HG03025 (cell line): ENCODE measurements around the gene CALML3.

ENCODE experiments used
- ATAC-seq: cut with Tn5 transposase; IDR thresholded peaks from one replicate; pipeline ENCODE4 v1.9.1; 2021; ENCODE audit warnings: mild to moderate bottlenecking, moderate library complexity; ENCODE audit not compliant: unreplicated experiment, low FRiP score

The CALML3 gene

GRCh38 chr10:5537684-5538083 is 12.9 kb downstream of the CALML3 start:
- ATAC-seq, result no peak

GRCh38 chr10:5538446-5538845 is 13.7 kb downstream of the CALML3 start:
- no peak for ATAC-seq

DNA sequence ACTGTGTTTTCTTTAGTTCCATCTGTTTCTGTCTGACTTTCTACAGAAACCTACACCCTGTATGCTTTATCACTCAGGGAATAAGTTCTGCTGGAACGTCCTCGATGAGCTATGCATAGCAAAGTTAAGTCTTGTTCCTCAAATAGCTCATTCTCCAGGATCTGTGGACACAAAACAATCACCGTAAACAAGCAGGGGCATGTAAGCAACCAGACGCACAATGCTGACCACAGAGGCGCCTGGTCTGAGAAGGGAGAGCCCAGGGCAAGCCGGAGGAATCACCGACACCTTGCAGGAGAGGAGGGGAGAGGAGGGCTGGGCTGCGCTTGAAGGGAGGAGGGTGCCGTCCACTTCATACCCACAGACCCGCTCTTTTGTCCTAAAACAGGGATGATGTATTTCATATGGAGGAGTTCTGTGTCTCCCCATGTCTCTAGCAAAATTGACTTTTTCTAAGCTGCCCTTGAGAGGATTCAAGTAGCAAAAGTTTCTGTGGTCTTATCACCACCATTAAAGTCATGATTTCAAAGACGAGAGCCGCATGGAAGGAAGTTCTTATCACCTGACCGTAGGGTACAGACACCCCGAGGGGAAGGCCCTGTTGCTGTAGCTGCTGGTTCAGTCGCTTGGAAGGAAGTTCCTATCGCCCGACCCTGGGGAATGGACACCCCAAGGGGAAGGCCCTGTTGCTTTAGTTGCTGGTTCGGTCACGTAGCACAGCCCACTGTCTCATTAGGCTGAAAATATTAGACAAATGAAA is 14.3 kb downstream of the CALML3 start:
- ATAC-seq, result no peak

DNA sequence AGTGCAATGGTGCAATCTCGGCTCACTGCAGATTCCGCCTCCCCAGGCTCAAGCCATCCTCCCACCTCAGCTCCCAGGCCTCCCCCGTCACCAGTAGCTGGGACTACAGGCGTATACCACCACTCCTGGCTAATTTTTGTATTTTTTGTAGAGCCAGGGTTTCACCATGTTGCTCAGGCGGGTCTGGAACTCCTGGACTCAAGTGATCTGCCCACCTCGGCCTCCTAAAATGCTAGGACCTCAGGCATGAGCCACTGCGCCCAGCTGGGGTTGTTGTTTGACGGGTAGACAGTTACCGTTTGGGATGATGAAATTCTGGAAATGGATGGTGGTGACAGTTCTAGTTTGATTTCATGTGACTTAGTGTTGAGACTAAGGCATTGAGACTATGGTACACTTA is 15.3 kb downstream of the CALML3 start:
- no peak for ATAC-seq

- ATAC-seq, result no peak
These were observed 16.1 kb downstream of the CALML3 start for GRCh38 chr10:5540891-5541290.

- no peak for ATAC-seq
These were observed 17.3 kb downstream of the CALML3 start for GRCh38 chr10:5542100-5542499.

DNA sequence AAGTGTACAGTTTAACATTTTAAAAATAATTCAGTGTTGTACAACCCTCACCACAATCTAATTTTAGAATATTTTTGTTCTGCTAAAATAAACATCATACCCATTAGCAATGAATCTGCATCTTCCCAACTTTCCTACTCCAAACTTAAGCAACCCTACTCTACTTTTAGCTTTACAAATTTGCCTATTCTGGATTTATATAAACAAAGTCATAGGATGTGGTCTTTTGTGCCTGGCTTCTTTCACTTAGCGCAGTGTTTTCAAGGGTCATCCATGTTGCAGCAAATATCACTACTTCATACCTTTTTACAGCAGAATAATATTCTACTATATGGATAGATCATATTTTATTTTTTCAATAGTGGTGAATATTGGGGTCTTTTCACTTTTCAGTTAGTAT is 18.9 kb downstream of the CALML3 start:
- no peak for ATAC-seq

DNA sequence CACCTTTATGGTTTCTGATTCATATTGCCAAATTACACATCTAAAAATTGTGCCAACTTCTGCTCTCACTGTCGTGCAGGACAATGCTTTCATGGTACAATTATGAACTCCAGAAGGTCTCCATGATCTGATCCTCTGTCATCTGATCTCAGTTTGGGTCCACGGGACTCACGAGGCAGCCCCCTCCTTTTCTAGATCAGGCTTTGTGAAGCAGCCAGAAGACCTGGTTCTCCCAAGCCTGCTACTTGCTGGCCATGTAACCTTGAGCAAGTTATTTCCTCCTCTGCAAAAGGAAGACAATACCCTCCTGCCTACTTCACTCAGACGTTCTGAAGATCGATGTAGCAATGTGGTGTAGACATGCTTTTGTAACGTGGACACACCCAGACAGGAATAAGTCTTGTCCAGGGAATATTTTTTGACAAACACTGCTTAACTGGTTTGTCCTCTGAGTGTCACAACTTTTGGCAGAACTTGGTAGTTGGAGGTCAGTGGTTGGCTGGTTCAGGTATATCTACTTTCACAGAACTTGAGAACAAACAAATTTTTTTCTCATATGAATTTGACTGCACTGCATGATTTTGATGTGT is 19.6 kb downstream of the CALML3 start:
- ATAC-seq, result no peak

- no peak for ATAC-seq
These were observed 20.2 kb downstream of the CALML3 start for GRCh38 chr10:5545011-5545410.

DNA sequence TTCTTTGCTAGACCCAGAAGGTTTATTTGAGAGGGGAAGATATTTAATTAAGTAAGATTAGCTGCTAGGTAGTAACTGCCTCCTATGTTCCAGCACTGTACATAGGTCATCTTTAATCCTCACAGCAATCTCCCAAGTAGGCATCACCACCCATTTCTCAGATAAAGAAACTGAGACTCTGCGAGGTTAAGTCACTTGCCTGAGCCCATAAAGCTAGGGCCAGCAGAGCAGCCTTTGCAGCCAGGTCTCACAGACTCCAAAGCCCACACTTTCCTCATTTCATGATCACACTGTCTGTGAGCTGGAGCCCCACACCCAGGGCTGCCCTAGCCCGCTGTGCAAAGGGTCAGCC is 20.6 kb downstream of the CALML3 start:
- no peak for ATAC-seq

DNA sequence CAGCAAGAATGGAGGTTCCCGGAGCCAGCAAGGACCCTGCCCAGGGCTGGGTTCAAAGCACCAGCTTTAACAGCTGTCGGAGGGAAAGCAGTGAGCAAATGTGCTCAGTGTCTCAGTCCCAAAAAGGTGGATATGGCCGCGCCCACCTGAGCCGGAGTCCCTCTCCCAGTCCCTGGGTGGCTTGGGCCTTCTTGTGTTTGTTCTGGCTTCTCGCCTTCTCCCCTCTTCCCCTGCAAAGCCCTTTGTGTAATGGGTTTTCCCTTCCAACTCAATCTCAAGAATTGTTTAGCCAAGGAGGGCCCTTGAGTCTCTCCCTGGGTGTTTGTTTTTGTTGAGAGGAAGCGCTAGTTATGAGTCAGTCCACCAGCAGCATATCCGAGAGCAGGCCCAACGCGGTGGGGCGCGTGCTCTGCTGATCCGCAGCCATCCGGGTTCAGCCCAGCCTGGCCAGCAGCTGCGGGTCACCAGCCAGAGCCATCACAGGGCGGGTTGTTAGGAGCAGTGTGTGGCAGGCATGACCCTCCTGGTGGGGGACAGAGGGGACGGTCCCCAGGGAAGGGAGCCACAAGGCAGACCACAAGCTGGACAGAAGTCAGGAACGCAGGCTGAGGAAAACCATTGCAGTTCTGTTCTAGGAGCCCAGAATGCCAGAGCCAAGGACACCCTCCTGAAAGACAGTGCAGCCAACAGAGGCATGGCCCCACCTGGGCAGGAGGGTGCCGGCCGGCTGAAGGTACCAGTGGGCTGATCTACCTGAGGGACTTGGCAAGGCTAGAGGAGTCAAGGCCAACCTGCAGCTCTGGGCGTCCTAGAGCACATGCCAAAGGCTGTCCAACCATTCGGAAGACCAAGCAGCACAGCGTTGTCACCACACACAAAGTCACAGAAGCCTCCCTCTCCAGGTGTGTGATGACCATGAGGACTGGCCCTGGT is 21.3 kb downstream of the CALML3 start:
- ATAC-seq, result no peak

- ATAC-seq, result no peak
These were observed 22.3 kb downstream of the CALML3 start for GRCh38 chr10:5546891-5547680.

DNA sequence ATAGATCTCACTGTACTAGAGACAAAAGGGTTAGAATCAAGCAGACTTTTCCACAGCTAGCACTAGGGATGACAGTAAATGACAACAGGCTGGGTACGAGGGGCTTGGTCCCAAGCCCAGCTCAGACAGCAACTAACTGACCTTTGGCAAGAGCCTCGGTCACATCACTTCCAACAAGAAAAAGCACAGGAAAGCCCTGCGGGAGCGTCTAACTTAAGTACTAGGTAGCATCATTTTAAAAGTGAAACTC is 22.8 kb downstream of the CALML3 start:
- no peak for ATAC-seq

GRCh38 chr10:5547931-5548660 is 23.3 kb downstream of the CALML3 start:
- no peak for ATAC-seq

GRCh38 chr10:5549462-5550249 is 24.9 kb downstream of the CALML3 start:
- ATAC-seq, result no peak

GRCh38 chr10:5550250-5550545 is 25.4 kb downstream of the CALML3 start:
- ATAC-seq, result no peak

DNA sequence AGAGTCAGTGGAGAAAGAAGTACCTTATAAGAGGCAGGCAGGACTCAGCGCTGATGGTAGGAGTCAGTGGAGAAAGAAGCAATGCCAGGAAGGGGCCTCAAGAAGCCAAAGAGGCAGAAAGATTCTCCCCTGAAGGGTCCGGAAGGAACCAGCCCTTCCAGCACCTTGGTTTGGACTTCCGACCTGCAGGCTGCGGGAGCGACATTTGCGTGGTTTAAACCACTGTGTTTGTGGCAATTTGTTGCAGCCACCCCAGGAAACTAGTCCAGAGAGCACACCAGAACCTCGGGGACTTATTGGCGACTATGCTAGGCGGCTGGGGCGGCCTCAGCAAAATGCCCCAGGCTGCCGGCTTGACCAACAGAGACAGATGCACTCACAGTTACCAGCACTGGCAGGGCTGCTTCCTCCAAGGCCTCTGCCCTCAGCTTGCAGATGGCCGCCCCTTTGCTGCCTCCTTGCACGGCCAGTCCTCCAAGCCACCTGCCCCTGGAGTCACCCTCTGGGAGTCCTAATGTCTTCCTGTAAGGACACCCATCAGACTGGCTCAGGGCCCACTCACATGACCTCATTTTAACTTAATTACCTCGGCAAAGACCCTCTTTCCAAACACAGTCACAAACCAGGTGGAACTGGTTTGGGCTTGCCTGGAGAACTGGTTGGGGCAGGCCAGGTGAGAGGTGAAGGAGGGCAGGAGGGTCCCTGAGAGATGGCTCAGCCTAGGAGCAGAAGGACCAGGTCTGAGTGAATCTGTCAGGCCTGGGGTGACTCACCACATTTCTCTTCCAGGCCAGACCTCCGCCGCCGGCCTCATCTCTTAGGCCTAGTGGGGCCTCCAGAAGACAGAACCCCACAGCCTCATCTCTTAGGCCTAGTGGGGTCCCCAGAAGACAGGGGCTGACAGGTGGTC is 26.1 kb downstream of the CALML3 start:
- no peak for ATAC-seq

DNA sequence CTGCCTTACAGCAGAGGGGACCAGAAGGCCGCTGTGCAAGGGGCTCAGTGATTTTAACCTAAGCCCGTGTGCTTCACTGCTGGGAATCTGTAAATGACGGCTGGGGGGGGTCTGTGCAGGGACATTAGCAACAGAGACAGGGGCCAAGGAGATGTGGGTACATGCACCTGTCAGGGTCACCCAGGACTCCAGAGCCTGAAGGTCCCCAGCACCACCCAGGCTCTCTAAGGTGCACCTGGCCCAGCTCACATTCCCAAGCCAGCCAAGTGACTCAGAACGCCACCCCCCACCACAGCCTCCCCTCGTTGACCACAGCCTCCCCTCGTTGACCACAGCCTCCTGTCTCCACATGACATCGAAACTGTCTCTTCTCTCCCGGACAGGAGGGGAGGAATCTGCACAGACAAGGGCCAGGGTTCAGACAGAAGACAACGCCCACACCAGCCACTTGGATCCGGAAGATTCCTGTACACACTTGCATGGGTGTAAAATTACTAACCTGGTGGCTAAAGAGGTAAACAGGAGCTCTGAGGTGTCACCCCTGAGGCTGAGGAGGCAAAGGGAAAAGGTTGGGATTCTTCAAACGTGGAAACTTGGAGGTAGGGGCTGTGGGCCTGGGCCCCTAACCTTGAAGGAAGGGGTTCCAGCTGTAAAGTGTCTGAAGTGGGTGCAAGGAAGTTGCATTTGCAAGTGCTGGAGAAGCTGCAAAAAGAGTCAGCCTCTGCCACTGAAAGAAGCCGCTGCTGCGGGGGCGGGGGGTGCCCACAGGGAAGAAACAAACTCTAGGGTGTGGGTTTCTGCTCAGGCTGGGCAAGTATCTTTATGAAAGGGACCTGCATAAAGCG is 27.0 kb downstream of the CALML3 start:
- no peak for ATAC-seq
